Adipose tissue (tissue), 3 donors: ENCODE results near the gene SAMD14. TPM values are rescaled to one million over a fixed set of nuclear protein-coding genes. Genes with fewer than 3 reads are reported as not detected.

Source experiments
- H3K27ac ChIP-seq: one replicate; pipeline ENCODE4 v1.5.1; 2013; ENCODE audit warnings: low read depth, low read length
- WGBS, 3 donors: extraction: QIAGEN DNeasy Blood & Tissue Kit; methylation state at CpG; one replicate each; pipeline ENCODE4 v1.1.7; 2013; 5-methylcytosine and 5-hydroxymethylcytosine counted together
- polyA plus RNA-seq, 3 donors: library from polyadenylated mRNA; stranded (reverse); fragments of 200-250 nt; gene quantifications; one replicate each; pipeline ENCODE4 v1.2.3, GENCODE V29; 2013
- donor health status: healthy with polysubstance abuse.
- donor health status: Bipolar disorder and iron deficiency.
- donor health status: healthy.

Gene SAMD14
- polyA plus RNA-seq, result 1 to 10 TPM in 2 of 3 donors, under 1 TPM in 1; 0.46 to 1.4 (median 1.3) TPM

GRCh38 chr17:50129728-50130558, at the start of gene SAMD14:
Gene SAMD14, minus strand, starts transcription at chr17:50130160. Its CDS starts 5,201 bp downstream, at chr17:50124959.
- WGBS, 3 donors, result 1 to 4% (median 3%) methylated on average over 43 to 82 of the region's 84 CpGs
- no peak within 1 kb of the TSS for H3K27ac ChIP-seq

- H3K27ac ChIP-seq, result no peak overlapping the region
- WGBS, 3 donors, result 11 to 17% (median 12%) methylated on average over 21 to 22 of the region's 22 CpGs
Measured at GRCh38 chr17:50177983-50178834, 48.2 kb upstream of the SAMD14 start.

- no peak overlapping the region for H3K27ac ChIP-seq
- 88 to 91% (median 88%) methylated on average over 10 of the region's 10 CpGs for WGBS, 3 donors
Measured at GRCh38 chr17:50177476-50177875, 47.5 kb upstream of the SAMD14 start.

- H3K27ac ChIP-seq, result no peak overlapping the region
- WGBS, 3 donors, result 93% methylated on average over 20 of the region's 20 CpGs
Measured at GRCh38 chr17:50176559-50177357, 46.8 kb upstream of the SAMD14 start.

- H3K27ac ChIP-seq, result no peak overlapping the region
- 89 to 93% (median 92%) methylated on average over 15 to 16 of the region's 16 CpGs for WGBS, 3 donors
Measured at GRCh38 chr17:50175035-50175807, 45.3 kb upstream of the SAMD14 start.

GRCh38 chr17:50174444-50174843, 44.5 kb upstream of the SAMD14 start:
- 69 to 79% (median 75%) methylated on average over 6 of the region's 6 CpGs for WGBS, 3 donors
- H3K27ac ChIP-seq, result no peak overlapping the region

GRCh38 chr17:50173335-50173941, 43.5 kb upstream of the SAMD14 start:
- WGBS, 3 donors, result 50 to 76% (median 55%) methylated on average over 10 of the region's 10 CpGs

GRCh38 chr17:50172936-50173334, 43.0 kb upstream of the SAMD14 start:
- WGBS, 3 donors, result 55 to 67% (median 56%) methylated on average over 6 of the region's 6 CpGs

More at GRCh38 chr17:50173335-50173941, 43.5 kb upstream of the SAMD14 start:
- no peak overlapping the region for H3K27ac ChIP-seq

GRCh38 chr17:50172130-50172529, 42.2 kb upstream of the SAMD14 start:
- H3K27ac ChIP-seq, result no peak overlapping the region
- WGBS, 3 donors, result 87 to 94% (median 89%) methylated on average over 11 of the region's 11 CpGs

More at GRCh38 chr17:50172936-50173334, 43.0 kb upstream of the SAMD14 start:
- H3K27ac ChIP-seq, result no peak overlapping the region

- 87 to 93% (median 92%) methylated on average over 17 of the region's 17 CpGs for WGBS, 3 donors
Measured at GRCh38 chr17:50171371-50172071, 41.6 kb upstream of the SAMD14 start.

GRCh38 chr17:50170662-50171370, 40.9 kb upstream of the SAMD14 start:
- H3K27ac ChIP-seq, result no peak overlapping the region
- 90 to 95% (median 91%) methylated on average over 10 of the region's 10 CpGs for WGBS, 3 donors

More at GRCh38 chr17:50171371-50172071, 41.6 kb upstream of the SAMD14 start:
- H3K27ac ChIP-seq, result no peak overlapping the region

- H3K27ac ChIP-seq, result no peak overlapping the region
- 82 to 94% (median 86%) methylated on average over 9 of the region's 9 CpGs for WGBS, 3 donors
Measured at GRCh38 chr17:50169881-50170459, 40.0 kb upstream of the SAMD14 start.

- H3K27ac ChIP-seq, result no peak overlapping the region
Measured at GRCh38 chr17:50169121-50169764, 39.3 kb upstream of the SAMD14 start.

GRCh38 chr17:50168319-50168718, 38.4 kb upstream of the SAMD14 start:
- WGBS, 3 donors, result 68 to 78% (median 73%) methylated on average over 10 to 13 of the region's 13 CpGs
- no peak overlapping the region for H3K27ac ChIP-seq

More at GRCh38 chr17:50169121-50169764, 39.3 kb upstream of the SAMD14 start:
- 30 to 35% (median 32%) methylated on average over 14 of the region's 14 CpGs for WGBS, 3 donors

GRCh38 chr17:50167371-50167770, 37.4 kb upstream of the SAMD14 start:
- H3K27ac ChIP-seq, result no peak overlapping the region
- 85 to 87% (median 87%) methylated on average over 15 to 19 of the region's 19 CpGs for WGBS, 3 donors
